Ammon's horn (tissue), 1 donor: Measurements from ENCODE around the gene SPIB.

Experiments
- DNase-seq: peaks from one replicate; pipeline ENCODE4 v3.0.0-alpha.2; 2016; ENCODE audit warnings: low spot score

SPIB gene

GRCh38 chr19:50419022-50419579, 363 bp downstream of the SPIB start:
- DNase-seq, result no peak

- no peak for DNase-seq
These were observed 870 bp downstream of the SPIB start for GRCh38 chr19:50419580-50420035.

- DNase-seq, result no peak
These were observed 1.4 kb downstream of the SPIB start for GRCh38 chr19:50420127-50420526.

- no peak for DNase-seq
These were observed 2.1 kb downstream of the SPIB start for GRCh38 chr19:50420808-50421207.

GRCh38 chr19:50422397-50423278, 3.9 kb downstream of the SPIB start:
- DNase-seq, result no peak

GRCh38 chr19:50423279-50424113, 4.8 kb downstream of the SPIB start:
- DNase-seq, result no peak

- no peak for DNase-seq
These were observed 6.8 kb downstream of the SPIB start for GRCh38 chr19:50425581-50425980.

- no peak for DNase-seq
These were observed 8.7 kb downstream of the SPIB start for GRCh38 chr19:50427318-50427925.

- peak; percentile 86 for DNase-seq
These were observed 9.3 kb downstream of the SPIB start for GRCh38 chr19:50427997-50428425.

GRCh38 chr19:50428772-50429463, 10.2 kb downstream of the SPIB start:
- no peak for DNase-seq

GRCh38 chr19:50430888-50431342, 12.2 kb downstream of the SPIB start:
- DNase-seq, result no peak

- DNase-seq, result peak; percentile 92
These were observed 12.8 kb downstream of the SPIB start for GRCh38 chr19:50431343-50432220.

GRCh38 chr19:50432221-50433028, 13.7 kb downstream of the SPIB start, which contains the start of gene MYBPC2:
Gene MYBPC2 (plus strand): TSS chr19:50432892. CDS start chr19:50432954, 62 bp downstream.
- no peak for DNase-seq

GRCh38 chr19:50433201-50434180, 14.8 kb downstream of the SPIB start:
- DNase-seq, result no peak

GRCh38 chr19:50434525-50434924, 15.8 kb downstream of the SPIB start:
- DNase-seq, result no peak

GRCh38 chr19:50435221-50435620, 16.5 kb downstream of the SPIB start:
- no peak for DNase-seq

GRCh38 chr19:50435627-50436026, 16.9 kb downstream of the SPIB start:
- DNase-seq, result no peak

- no peak for DNase-seq
These were observed 19.2 kb downstream of the SPIB start for GRCh38 chr19:50437862-50438449.
